Uterus (tissue), 2 donors: ENCODE data around the gene SEC22B.
"Not testable (repeated sequence)": the region's sequence is repeated elsewhere in the genome, so short reads cannot be mapped to it uniquely, and the experiment has no call there.

Experiments used
- POLR2A ChIP-seq, 2 donors: fragments of 450-650 bp; IDR thresholded peaks; one replicate each; pipeline ENCODE4 v1.6.1; 2016; ENCODE audit warnings: antibody characterized with exemption in 2 of 2, mild to moderate bottlenecking in 1 of 2, moderate library complexity in 1 of 2
- TF ChIP-seq, protein P1 (sequence below), 4 experiments: fragments of 200-600 bp in 2 of 4; fragments of 450-650 bp in 2 of 4; sonication (generic) in 2 of 4; IDR thresholded peaks; one replicate each; pipeline ENCODE4 v1.5.1; 2016 to 2019; ENCODE audit warnings: antibody characterized with exemption in 4 of 4, mild to moderate bottlenecking in 2 of 4, moderate library complexity in 1 of 4

DNA sequence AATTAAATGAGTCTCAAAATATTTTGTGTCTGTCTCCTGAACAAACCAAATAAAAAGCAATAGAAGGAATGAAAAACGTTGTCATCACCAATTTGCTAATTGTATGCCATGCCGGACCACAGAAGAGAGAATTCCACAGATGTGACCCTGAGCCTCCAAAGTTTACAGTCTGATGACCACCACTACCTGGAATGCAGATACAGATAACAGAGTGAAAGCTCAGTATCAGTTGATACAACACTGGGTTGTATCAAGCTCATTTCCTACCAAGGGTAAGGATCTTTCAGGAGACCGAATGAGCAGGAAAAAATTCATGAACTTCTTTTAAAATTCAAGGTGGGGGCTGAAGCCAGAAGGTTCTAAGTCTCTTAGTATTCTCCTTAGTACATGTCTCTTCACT, 64.5 kb downstream of the SEC22B start:
- TF ChIP-seq, protein P1, sequence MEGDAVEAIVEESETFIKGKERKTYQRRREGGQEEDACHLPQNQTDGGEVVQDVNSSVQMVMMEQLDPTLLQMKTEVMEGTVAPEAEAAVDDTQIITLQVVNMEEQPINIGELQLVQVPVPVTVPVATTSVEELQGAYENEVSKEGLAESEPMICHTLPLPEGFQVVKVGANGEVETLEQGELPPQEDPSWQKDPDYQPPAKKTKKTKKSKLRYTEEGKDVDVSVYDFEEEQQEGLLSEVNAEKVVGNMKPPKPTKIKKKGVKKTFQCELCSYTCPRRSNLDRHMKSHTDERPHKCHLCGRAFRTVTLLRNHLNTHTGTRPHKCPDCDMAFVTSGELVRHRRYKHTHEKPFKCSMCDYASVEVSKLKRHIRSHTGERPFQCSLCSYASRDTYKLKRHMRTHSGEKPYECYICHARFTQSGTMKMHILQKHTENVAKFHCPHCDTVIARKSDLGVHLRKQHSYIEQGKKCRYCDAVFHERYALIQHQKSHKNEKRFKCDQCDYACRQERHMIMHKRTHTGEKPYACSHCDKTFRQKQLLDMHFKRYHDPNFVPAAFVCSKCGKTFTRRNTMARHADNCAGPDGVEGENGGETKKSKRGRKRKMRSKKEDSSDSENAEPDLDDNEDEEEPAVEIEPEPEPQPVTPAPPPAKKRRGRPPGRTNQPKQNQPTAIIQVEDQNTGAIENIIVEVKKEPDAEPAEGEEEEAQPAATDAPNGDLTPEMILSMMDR (IDR thresholded peaks at IDR 0.05) = not testable (repeated sequence)
- TF ChIP-seq POLR2A (IDR thresholded peaks at IDR 0.05) = not testable (repeated sequence)
